Measurements from ENCODE around the gene VTCN1. TPM values are rescaled to one million over a fixed set of nuclear protein-coding genes. Genes with fewer than 3 reads are reported as not detected.

Gene VTCN1
- total RNA-seq, 1 donor from 2014 or later, result not detected

DNA sequence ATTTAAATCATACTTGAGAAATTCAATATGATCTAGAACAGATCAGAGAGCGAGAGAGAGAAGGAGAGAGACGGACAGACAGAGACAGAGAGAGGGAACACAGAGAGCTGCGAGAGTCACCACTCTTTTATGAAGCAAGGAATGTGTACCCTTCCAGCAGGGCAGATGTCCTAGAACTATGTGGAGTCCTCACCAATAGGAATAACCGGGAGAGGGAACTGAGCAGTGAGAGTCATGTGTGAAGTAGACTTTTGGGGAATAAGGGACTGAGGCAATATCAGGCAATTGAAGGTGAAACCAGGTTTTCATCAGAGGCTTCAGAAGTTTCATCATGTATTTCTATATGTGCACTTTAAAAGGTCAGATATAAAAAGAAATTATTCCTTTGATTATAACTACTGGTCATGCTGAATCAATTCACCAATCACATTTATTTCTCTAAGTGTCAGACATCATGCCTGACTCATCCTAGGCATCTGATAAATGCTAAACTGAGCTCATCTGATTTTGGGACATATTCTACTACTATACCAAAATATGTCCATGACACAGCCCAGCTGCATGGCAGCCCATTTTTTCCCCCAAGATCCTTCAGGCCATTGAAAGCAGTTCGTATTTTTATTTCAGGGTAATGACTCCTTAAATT is 22.4 kb downstream of the VTCN1 start:
- Mint-ChIP-seq H3K4me1 (no peaks in the 10 kb centered on the region), H3K9me3 (no peaks in the 10 kb centered on the region), H3K27ac (no peak overlapping the region), H3K27me3 (peaks cover 9% of the 10 kb centered on the region), H3K4me3 (no peak overlapping the region), H3K36me3 (ENCODE audit: low read depth) (no peaks in the 10 kb centered on the region)
- DNase-seq, result no peak
- intact Hi-C loops (cut with micrococcal nuclease), result no loop called here

DNA sequence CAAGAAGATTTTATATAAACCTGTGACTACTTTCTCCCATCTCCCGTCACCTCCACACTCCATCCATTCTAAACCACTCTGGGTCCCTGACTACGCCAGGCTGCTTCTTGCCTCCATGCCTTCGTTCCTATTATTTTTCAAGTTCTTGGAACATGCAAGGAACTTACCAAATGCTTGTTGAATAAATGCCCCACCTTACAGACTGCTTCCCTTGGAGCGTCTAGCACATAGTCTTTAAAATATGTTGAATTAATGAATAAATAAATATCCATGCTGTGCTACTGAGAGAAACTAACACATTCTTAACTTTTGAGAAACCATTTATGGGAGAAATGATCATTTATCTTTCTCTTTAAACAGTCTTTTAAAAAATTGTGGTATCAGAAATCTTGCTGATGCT is 27.6 kb downstream of the VTCN1 start:
- intact Hi-C loops (cut with micrococcal nuclease), result no loop called here
- Mint-ChIP-seq H3K4me1 (no peaks in the 10 kb centered on the region), H3K36me3 (ENCODE audit: low read depth) (no peaks in the 10 kb centered on the region), H3K27ac (no peak overlapping the region), H3K4me3 (no peak overlapping the region), H3K27me3 (no peaks in the 10 kb centered on the region), H3K9me3 (no peaks in the 10 kb centered on the region)
- DNase-seq, result no peak

DNA sequence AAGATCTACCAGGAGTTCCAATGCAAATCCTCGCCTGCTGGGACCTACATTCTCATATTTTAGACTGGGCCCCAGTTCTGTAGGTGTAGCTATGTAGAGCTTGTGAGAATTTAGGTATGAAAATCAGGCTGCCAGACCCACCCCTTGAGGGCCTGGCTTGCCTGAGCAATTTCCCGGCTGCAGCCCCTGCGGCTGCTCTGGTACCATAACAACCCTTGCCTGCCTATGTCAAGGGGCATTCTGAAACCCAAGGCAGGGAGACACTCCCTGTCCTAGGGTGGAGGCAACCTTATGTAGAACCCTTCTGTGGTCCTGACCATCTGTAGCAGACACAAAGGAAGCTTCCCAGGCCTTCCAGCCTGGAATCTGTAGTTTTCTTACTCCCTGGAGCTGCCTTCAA is 28.4 kb downstream of the VTCN1 start:
- DNase-seq, result no peak
- intact Hi-C loops (cut with micrococcal nuclease), result no loop called here
- Mint-ChIP-seq H3K4me1 (no peaks in the 10 kb centered on the region), H3K27ac (no peak overlapping the region), H3K9me3 (no peaks in the 10 kb centered on the region), H3K36me3 (ENCODE audit: low read depth) (no peaks in the 10 kb centered on the region), H3K4me3 (no peak overlapping the region), H3K27me3 (no peaks in the 10 kb centered on the region)

DNA sequence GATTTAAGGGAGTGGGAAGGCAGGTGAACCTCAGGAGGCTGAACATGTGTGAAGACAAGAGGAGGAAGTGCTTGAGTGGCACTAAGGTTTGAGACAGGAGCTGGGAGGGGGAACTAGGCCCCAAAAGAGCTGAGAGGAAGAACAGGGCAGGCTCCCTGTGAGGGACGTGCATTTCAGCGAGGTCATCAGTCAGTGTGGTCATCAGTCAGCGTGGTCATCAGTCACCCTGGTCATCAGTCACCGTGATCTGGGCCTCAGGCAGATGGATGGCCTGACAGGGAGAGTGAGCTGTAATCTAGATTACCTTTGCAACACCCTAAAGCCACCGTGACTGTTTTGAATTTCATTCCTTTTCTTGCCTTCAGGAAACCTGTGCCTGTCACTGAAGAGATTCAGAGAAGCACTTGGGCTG is 29.1 kb downstream of the VTCN1 start:
- Mint-ChIP-seq H3K4me3 (no peak overlapping the region), H3K36me3 (ENCODE audit: low read depth) (no peaks in the 10 kb centered on the region), H3K27ac (no peak overlapping the region), H3K9me3 (no peaks in the 10 kb centered on the region), H3K4me1 (no peaks in the 10 kb centered on the region), H3K27me3 (no peaks in the 10 kb centered on the region)
- no peak for DNase-seq
- intact Hi-C loops (cut with micrococcal nuclease), result no loop called here

DNA sequence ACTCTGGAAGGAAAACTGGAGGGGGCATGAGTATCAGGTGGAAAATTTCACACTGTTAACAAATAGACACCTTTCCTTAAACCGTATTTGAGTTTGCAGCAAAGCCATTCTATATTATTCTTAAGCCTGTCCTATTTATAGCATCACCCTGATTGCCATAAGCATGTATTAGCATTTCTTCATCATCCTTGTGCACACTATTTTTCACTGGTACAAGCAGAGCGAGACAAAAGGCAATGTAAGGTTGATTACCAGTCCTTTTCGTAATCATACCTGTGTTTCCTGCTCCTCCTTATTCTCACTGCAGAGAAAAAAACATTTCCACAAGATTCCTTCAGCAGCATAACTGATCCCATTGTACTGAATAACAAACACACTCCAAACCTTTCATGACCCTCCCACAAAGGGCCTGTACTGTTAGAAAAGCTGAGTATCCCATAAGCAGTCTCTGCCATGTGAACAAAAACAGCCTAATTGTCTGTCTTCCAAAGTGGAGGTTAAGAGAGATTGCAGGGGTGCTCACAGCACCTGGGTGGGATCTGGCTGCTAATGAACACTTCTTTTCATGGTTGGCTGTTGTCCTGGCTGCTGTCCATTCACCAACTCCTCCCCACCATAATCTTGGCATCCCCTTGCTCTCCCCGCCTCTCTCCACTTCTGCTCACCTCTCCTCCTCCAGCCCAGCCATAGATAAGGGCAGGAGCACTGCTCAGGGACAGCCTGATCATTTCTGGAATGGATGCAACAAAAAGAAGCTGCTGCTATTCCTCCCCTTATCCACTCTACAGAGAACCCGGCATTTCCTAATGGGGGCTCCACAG is 30.4 kb downstream of the VTCN1 start:
- Mint-ChIP-seq H3K4me1 (no peaks in the 10 kb centered on the region), H3K4me3 (no peak overlapping the region), H3K27ac (no peak overlapping the region), H3K27me3 (no peaks in the 10 kb centered on the region), H3K9me3 (no peaks in the 10 kb centered on the region), H3K36me3 (ENCODE audit: low read depth) (no peaks in the 10 kb centered on the region)
- DNase-seq, result no peak
- intact Hi-C loops (cut with micrococcal nuclease), result no loop called here

DNA sequence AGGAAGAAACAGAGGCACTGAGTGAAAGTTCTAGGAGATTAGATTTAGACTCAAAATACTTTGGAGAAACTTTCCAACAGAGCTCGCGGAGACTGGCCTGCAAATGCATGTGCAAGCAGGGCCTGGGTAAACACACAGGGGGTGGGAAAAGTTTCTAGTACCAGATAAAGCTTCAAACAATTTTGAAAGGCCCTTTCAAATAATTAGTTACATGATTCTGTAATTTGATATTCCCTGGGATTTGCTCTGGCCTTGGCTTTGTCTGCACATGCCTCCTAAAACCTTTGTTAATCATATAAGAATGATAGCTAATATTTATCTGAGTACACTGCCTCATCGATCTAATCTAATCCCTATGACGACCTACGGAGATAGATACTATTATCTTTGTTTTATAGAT is 31.3 kb downstream of the VTCN1 start:
- no peaks in the 10 kb centered on the region for H3K4me1 Mint-ChIP-seq
- intact Hi-C loops (cut with micrococcal nuclease), result no loop called here
- no peaks in the 10 kb centered on the region for H3K9me3 Mint-ChIP-seq
- H3K27me3 Mint-ChIP-seq, result no peaks in the 10 kb centered on the region
- H3K36me3 Mint-ChIP-seq (ENCODE audit: low read depth), result no peaks in the 10 kb centered on the region
- no peak overlapping the region for H3K4me3 Mint-ChIP-seq
- DNase-seq, result no peak
- no peak overlapping the region for H3K27ac Mint-ChIP-seq

DNA sequence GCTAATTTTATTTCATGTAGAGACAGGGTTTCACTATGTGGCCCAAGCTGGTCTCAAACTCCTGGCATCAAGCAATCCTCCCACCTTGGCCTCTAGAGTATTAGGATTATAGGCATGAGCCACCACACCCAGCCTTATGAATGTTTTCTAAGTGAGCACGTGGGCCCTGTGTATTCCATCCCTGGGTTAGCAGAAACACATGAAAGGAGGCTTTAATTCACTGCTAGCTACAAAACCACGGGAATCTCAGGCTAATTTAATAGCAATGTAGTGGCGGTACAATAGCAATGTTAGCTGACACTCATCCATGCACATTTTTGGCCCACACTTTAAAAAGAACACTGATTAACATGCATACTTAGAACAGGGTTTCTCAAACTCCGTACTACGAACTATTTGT is 32.0 kb downstream of the VTCN1 start:
- intact Hi-C loops (cut with micrococcal nuclease), result no loop called here
- Mint-ChIP-seq H3K4me3 (no peak overlapping the region), H3K4me1 (no peaks in the 10 kb centered on the region), H3K36me3 (ENCODE audit: low read depth) (no peaks in the 10 kb centered on the region), H3K9me3 (no peaks in the 10 kb centered on the region), H3K27ac (no peak overlapping the region), H3K27me3 (no peaks in the 10 kb centered on the region)
- no peak for DNase-seq

DNA sequence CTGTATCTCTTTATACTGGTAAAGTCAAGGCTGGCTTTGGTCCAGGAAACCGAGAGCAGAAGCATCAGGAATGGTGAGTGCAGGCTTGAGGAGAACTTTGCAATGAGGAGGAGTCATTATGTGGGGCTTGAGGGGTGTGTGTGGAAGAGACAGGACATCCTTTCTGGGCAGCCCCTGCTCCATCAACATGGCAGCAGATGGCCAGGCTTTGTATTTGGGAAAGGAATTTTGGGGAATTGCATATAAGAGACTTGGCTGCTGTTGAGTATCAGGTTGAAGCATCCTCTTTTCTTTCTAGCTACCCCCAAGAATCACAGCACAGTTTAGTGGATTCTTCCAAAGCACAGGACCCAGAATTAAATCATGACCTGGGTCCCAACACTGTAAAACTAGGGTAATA is 33.4 kb downstream of the VTCN1 start:
- DNase-seq, result no peak
- Mint-ChIP-seq H3K4me3 (no peak overlapping the region), H3K9me3 (no peaks in the 10 kb centered on the region), H3K4me1 (no peaks in the 10 kb centered on the region), H3K36me3 (ENCODE audit: low read depth) (no peaks in the 10 kb centered on the region), H3K27ac (no peak overlapping the region), H3K27me3 (no peaks in the 10 kb centered on the region)
- intact Hi-C loops (cut with micrococcal nuclease), result no loop called here

DNA sequence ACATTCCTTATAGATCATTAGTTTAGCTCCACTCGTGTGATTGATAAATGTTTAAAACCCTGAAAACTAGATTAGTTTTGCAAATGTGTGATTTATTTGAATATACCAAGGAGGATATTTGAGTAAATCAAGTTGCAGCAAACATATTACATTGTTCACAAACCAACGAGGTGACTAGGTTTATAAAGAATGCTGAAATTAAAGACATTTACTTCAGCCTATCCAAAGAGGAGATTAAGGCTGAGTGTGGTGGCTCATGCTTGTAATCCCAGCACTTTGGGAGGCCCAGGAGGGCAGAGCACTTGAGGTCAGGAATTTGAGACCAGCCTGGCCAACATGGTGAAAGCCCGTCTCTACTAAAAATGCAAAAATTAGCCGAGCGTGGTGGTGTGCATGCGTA is 34.1 kb downstream of the VTCN1 start:
- Mint-ChIP-seq H3K4me3 (no peak overlapping the region), H3K27ac (no peak overlapping the region), H3K4me1 (no peaks in the 10 kb centered on the region), H3K27me3 (no peaks in the 10 kb centered on the region), H3K9me3 (no peaks in the 10 kb centered on the region), H3K36me3 (ENCODE audit: low read depth) (no peaks in the 10 kb centered on the region)
- intact Hi-C loops (cut with micrococcal nuclease), result no loop called here
- DNase-seq, result no peak

DNA sequence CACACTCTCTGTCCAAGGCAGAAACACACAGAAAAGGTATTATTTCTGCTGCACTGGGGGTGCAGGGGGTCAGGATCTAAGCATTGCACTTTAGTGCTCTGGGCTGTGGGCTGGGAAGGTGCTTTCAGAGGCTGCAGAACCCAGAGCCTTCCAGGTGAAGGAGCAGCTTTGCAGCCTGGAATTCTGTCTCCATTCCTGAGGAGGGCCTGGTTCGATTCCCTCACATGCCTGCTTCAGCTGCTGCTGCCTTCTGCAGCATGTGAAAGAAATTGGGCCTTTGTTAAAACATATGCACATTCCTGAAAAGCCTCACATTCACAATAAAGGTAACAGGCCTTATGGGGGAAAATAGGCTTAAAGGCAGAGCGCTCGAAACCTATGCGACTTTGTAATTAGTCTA is 35.9 kb downstream of the VTCN1 start:
- H3K27ac Mint-ChIP-seq, result no peak overlapping the region

DNA sequence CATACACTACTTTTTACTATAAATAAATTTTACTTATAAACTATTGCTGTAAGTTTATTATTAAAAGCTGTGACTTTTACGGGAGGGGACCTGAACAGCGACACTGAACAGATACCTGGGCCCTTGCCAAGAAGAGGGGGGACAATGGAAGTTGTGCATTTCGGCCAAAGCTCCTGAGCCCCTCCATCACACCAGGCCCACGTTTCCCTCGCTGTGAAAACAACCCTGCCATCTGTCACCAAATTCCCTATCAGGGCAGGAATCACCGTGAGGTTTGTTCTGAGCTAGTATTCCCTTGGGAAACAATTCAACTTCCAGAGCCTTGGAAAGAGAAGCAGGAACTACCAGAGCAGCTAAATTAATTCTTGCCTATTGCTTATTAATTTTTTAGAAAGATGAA is 37.0 kb downstream of the VTCN1 start:
- DNase-seq, result no peak
- no peaks in the 10 kb centered on the region for H3K4me1 Mint-ChIP-seq
- H3K4me3 Mint-ChIP-seq, result no peak overlapping the region
- no peaks in the 10 kb centered on the region for H3K36me3 Mint-ChIP-seq (ENCODE audit: low read depth)
- H3K27me3 Mint-ChIP-seq, result no peaks in the 10 kb centered on the region
- H3K9me3 Mint-ChIP-seq, result no peaks in the 10 kb centered on the region
- intact Hi-C loops (cut with micrococcal nuclease), result no loop called here
- H3K27ac Mint-ChIP-seq, result no peak overlapping the region

More for the DNA sequence above, 35.9 kb downstream of the VTCN1 start:
- no peaks in the 10 kb centered on the region for H3K27me3 Mint-ChIP-seq
- intact Hi-C loops (cut with micrococcal nuclease), result no loop called here
- no peaks in the 10 kb centered on the region for H3K36me3 Mint-ChIP-seq (ENCODE audit: low read depth)
- no peaks in the 10 kb centered on the region for H3K9me3 Mint-ChIP-seq
- no peak for DNase-seq
- H3K4me3 Mint-ChIP-seq, result no peak overlapping the region
- no peaks in the 10 kb centered on the region for H3K4me1 Mint-ChIP-seq

DNA sequence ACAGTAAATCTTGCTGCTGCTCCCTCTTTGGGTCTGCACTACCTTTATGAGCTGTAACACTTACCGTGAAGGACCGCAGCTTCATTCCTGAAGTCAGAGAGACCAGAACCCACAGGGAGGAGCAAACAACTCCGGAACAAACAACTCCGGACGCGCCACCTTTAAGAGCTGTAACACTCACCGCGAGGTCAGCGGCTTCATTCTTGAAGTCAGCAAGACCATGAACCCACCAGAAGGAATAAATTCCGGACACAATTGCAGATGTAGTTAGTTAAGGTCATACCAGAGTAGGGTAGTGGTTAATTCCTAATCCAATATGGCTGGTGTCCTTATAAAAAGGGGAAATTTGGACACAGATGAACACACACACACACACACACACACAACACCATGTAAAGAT is 37.7 kb downstream of the VTCN1 start:
- no peaks in the 10 kb centered on the region for H3K4me1 Mint-ChIP-seq
- intact Hi-C loops (cut with micrococcal nuclease), result no loop called here
- H3K4me3 Mint-ChIP-seq, result no peak overlapping the region
- no peak overlapping the region for H3K27ac Mint-ChIP-seq
- no peak for DNase-seq
- no peaks in the 10 kb centered on the region for H3K36me3 Mint-ChIP-seq (ENCODE audit: low read depth)
- no peaks in the 10 kb centered on the region for H3K27me3 Mint-ChIP-seq
- no peaks in the 10 kb centered on the region for H3K9me3 Mint-ChIP-seq

DNA sequence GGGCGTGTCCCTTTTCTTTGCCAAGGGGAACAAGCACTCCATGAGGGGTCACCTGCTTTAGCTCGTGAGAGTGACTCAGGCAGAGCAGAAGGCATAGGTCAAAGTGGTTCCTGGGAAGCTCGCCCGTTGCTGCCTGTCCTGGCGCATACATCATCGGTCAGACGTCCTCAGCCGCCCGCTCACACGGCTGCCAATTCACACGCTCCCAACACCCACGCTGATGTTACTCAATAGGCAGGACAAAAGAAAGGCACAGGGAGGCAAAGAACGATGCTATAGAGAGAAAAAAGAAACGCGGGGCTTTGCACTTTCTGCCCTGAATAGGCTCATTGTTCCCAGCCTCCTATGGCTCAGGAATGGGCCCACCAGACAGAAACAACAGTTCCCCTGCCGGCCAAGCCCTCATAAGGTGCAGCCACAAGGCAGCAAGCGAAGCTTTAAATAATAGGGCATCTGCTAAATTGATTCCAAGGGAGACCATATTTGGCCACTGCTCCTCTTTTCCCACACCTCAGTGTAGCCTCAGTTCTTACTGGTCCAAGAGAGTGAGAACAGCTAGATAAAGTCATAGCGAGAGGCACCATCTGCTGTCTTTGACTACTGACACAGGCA is 38.7 kb downstream of the VTCN1 start:
- no peak overlapping the region for H3K4me3 Mint-ChIP-seq
- H3K36me3 Mint-ChIP-seq (ENCODE audit: low read depth), result no peaks in the 10 kb centered on the region
- H3K27me3 Mint-ChIP-seq, result peaks cover 2% of the 10 kb centered on the region
- DNase-seq, result no peak
- intact Hi-C loops (cut with micrococcal nuclease), result no loop called here
- no peaks in the 10 kb centered on the region for H3K4me1 Mint-ChIP-seq
- H3K9me3 Mint-ChIP-seq, result no peaks in the 10 kb centered on the region
- H3K27ac Mint-ChIP-seq, result no peak overlapping the region

DNA sequence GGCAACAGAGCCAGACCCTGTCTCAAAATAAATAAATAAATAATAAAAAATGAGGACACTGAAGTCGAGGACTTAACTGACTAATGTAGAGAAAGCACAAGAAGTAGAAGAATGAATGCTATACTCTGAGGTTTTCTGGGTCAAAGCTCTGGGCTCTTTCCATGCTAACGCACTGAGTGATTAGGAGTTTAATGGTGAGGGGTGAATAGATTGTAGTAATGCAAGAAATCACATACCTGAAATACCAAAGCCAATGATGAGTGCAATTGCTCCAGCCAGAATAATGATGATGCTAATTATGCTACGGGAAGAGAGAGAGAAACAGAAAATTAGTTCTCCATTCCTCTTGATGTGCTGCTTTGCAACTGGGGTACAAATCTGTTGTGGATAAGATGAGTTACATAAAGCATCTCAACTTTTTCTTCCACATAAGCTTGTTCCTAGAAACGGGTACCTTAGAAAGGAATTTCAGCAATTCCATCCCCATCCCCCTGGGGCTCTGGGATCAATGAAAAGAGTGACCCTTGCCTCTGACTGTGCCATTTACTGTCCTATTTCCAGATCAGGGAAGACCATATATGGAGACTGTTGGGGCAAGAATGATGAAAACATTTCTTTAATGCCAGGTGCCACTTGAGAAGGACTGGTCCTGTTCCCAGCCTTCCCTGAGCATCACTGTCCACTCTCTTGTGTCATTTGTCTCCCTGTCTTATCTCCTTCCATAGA is 40.7 kb downstream of the VTCN1 start:
- peaks cover 2% of the 10 kb centered on the region for H3K27me3 Mint-ChIP-seq
- no peaks in the 10 kb centered on the region for H3K36me3 Mint-ChIP-seq (ENCODE audit: low read depth)
- intact Hi-C loops (cut with micrococcal nuclease), result no loop called here
- H3K9me3 Mint-ChIP-seq, result no peaks in the 10 kb centered on the region
- no peak overlapping the region for H3K27ac Mint-ChIP-seq
- H3K4me1 Mint-ChIP-seq, result no peaks in the 10 kb centered on the region
- H3K4me3 Mint-ChIP-seq, result no peak overlapping the region
- DNase-seq, result no peak

Measured in activated CD4-positive, alpha-beta T cell treated with anti-CD3 and anti-CD28 coated beads, Interleukin-2, amount 10 ng/mL, durations not matched to agents 24 days and 14 days (primary cell).